VCaP (cell line): ENCODE measurements around the gene EEF2.

Experiments used
- H3K27ac ChIP-seq: fragments of 450-650 bp; 2 replicates; pipeline ENCODE4 v1.5.1; 2017
- TF ChIP-seq, protein P1 (sequence below): fragments of 450-650 bp; conservative IDR thresholded peaks from 2 replicates; pipeline ENCODE4 v1.5.1; 2017; ENCODE audit warnings: mild to moderate bottlenecking, moderate library complexity

EEF2 gene

DNA sequence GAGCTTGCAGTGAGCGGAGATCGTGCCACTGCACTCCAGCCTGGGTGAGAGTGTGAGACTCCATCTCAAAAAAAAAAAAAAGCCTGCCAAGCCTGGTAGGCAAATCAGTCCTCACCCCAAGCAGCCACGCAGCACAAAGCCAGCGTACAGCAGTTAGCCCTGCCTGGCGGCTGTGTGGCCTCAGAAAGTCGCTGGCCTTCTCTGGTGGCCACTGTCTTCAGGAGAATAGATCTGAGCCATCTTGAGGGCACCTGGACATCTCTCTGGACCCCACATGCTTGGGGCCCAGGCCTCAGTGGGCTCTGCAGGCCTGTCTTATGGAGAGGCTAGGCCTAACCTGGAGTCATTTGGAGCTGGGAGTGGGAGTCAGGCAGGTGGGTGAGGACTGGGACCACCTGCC, 45.3 kb upstream of the EEF2 start:
- TF ChIP-seq, protein P1, sequence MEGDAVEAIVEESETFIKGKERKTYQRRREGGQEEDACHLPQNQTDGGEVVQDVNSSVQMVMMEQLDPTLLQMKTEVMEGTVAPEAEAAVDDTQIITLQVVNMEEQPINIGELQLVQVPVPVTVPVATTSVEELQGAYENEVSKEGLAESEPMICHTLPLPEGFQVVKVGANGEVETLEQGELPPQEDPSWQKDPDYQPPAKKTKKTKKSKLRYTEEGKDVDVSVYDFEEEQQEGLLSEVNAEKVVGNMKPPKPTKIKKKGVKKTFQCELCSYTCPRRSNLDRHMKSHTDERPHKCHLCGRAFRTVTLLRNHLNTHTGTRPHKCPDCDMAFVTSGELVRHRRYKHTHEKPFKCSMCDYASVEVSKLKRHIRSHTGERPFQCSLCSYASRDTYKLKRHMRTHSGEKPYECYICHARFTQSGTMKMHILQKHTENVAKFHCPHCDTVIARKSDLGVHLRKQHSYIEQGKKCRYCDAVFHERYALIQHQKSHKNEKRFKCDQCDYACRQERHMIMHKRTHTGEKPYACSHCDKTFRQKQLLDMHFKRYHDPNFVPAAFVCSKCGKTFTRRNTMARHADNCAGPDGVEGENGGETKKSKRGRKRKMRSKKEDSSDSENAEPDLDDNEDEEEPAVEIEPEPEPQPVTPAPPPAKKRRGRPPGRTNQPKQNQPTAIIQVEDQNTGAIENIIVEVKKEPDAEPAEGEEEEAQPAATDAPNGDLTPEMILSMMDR, result no peak
- no peak overlapping the region for H3K27ac ChIP-seq

DNA sequence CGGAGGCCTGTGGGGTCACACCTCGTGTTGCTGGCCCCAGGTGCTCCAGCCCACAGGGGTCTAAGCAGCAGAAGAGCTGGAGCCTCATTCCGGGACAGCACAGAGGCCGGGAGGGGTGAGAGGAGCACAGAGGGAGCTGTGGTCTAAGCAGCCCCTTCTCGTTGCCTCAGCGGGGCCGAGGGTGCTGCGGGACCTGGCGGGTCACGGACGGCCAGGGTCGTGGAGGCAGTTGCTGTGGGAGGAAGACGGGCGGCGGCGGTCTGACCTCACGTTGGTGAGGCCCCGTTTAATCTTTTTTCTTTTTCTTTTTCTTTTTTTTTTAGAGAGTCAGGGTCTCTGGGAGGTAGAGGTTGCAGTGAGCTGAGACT, 44.0 kb upstream of the EEF2 start:
- no peak overlapping the region for H3K27ac ChIP-seq
- TF ChIP-seq, protein P1, result no peak

DNA sequence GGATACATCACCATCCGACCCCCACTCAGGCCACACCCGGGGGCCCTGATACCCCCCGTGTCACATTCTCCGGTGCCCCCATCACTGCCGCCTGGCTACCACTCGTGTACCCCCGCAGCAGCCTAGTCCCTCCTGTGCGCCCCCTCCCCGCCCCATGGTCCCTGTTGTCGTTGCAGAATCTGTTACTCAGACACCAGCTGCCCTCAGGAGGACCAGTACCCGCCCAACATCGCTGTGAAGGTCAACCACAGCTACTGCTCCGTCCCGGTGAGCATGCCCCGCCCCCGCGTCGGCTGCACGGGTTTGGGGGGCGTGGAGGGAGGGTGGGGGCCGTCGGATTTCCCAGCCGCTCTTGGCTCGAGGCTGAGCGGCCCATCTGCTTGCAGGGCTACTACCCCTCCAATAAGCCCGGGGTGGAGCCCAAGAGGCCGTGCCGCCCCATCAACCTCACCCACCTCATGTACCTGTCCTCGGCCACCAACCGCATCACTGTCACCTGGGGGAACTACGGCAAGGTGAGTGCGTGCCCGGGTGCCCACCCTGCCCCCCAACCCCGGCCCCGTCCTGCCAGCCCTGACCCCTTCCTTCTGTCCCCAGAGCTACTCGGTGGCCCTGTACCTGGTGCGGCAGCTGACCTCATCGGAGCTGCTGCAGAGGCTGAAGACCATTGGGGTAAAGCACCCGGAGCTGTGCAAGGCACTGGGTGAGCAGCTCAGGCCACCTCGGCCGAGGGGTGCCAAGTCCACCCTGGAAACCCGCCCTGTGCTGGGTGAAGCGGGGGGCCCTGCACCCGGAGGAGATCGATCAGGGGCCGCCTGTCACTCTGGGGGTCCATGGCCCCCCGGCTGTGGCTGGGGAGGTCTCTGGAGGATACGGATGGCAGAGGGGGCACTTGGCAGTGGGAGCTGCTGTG, 43.3 kb upstream of the EEF2 start:
- TF ChIP-seq, protein P1, result no peak
- no peak overlapping the region for H3K27ac ChIP-seq

DNA sequence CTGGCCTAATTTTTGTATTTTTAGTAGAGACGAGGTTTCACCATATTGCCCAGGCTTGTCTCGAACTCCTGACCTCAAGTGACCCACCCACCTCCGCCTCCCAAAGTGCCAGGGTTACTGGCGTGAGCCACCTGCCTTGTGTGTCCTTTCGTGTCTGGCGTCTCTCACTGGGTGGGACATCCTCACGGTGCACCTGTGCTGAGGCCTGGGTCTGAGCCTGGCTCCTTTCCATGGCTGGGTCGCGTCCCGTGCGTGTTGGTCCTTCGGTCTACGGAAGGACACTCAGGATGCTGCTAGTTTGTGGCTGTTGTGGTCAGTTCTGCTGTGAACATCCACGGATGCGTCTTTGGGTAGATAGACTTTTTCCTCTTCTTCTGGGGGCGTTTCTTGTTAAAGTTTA, 41.9 kb upstream of the EEF2 start:
- no peak overlapping the region for H3K27ac ChIP-seq
- TF ChIP-seq, protein P1, result no peak

DNA sequence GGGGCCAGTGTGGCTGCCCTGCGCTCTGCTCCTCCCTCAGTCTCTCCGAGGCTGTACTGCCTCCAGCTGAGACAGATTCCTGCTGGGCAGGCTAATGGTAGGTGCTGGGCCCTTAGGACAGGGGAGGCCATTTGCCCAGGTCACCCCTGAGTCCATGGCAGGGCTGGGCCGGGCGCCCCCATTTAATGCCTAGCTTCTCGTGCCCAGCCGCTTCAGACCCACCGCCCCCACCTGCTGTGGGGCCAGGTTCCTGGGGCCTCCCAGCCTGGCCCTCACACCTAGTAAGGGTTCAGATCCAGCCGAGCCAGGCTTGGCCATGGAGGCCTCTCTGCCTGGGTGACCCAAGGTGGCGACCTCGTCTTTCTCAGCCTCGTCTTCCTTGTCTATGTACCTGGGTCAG, 40.1 kb upstream of the EEF2 start:
- TF ChIP-seq, protein P1, result no peak
- no peak overlapping the region for H3K27ac ChIP-seq

DNA sequence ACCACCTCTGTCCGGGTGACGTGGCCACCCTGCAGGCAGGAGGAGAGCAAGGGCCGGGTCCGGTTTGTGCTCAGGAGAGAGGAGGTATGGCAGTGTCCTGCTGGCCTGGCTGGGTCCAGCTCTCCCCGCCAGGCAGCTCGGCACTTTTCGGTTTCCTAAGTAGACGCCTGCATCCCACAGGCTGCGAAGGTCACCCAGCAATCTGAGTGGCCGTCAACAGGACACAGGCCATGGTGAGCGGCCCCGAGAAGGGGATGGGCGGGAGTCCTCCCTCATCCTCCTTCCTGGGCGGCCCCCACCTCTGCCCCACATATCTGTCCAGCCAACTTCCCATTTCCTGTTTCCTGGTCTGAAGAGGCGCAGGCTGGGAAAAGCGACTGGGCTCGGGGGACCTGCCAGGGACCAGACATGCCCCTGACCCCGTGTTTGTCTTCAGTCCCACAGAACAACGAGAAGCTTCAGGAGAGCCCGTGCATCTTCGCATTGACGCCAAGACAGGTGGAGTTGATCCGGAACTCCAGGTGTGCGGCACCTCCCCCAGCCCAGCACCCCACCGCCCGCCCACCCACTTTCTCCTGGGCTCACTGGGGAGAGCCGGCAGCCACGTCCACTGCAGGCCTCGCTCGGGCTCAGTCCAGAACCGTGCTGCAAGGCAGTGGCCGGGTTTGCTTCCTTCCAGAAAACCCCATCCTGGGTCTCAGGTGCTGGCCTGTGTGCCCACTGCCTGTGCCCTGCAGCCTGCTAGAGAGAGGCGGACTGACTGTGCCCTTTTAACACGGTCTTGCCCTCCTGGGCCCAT, 38.5 kb upstream of the EEF2 start:
- TF ChIP-seq, protein P1, result no peak
- no peak overlapping the region for H3K27ac ChIP-seq

DNA sequence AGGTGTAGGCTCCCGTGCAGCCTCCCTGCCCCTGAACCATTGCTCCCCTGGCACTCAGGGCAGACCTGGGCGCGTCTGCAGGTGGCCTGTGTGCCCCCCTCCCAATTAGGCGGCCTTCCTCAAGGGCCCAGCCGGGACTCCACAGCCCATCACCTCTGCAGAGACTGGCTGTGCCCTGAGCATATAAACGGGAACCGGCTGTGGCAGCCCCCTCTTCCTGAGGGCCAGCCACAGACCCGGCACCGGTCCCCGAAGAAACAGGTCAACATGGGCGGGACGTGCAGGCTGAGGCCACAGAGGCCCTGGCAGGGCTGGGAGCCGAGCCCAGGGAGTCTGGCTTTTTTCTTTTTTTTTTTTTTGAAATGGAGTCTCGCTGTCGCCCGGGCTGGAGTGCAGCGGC, 34.3 kb upstream of the EEF2 start:
- TF ChIP-seq, protein P1, result no peak

More for the DNA sequence above, 34.3 kb upstream of the EEF2 start:
- H3K27ac ChIP-seq, result no peak overlapping the region
